HG03097 (cell line): ENCODE data around the gene ATOX1.

Source experiments
- ATAC-seq: cut with Tn5 transposase; IDR thresholded peaks from one replicate; pipeline ENCODE4 v1.9.1; 2021; ENCODE audit not compliant: unreplicated experiment, low FRiP score

Gene ATOX1

GRCh38 chr5:151770383-151771258 is 12.2 kb upstream of the ATOX1 start:
- peak; percentile 26 for ATAC-seq

- ATAC-seq, result no peak
Observed at GRCh38 chr5:151766975-151767374, 8.5 kb upstream of the ATOX1 start.

- no peak for ATAC-seq
Observed at GRCh38 chr5:151764801-151765200, 6.4 kb upstream of the ATOX1 start.

GRCh38 chr5:151758141-151758429 is 346 bp downstream of the ATOX1 start:
- ATAC-seq, result peak; percentile 0

- no peak for ATAC-seq
Observed at GRCh38 chr5:151757233-151758140, 944 bp downstream of the ATOX1 start.

- ATAC-seq, result no peak
Observed at GRCh38 chr5:151755383-151755782, 3.0 kb downstream of the ATOX1 start.

- no peak for ATAC-seq
Observed at GRCh38 chr5:151751593-151751992, 6.8 kb downstream of the ATOX1 start.

GRCh38 chr5:151751091-151751490 is 7.3 kb downstream of the ATOX1 start:
- no peak for ATAC-seq

GRCh38 chr5:151750121-151750520 is 8.3 kb downstream of the ATOX1 start:
- no peak for ATAC-seq

GRCh38 chr5:151745071-151745705 is 13.2 kb downstream of the ATOX1 start:
- peak; percentile 45 for ATAC-seq

GRCh38 chr5:151743530-151743929 is 14.9 kb downstream of the ATOX1 start:
- ATAC-seq, result no peak

- no peak for ATAC-seq
Observed at GRCh38 chr5:151742870-151743294, 15.5 kb downstream of the ATOX1 start.

- ATAC-seq, result no peak
Observed at GRCh38 chr5:151741678-151742423, 16.6 kb downstream of the ATOX1 start.

- no peak for ATAC-seq
Observed at GRCh38 chr5:151740958-151741373, 17.5 kb downstream of the ATOX1 start.

GRCh38 chr5:151740336-151740942 is 18.0 kb downstream of the ATOX1 start:
- ATAC-seq, result peak; percentile 41

- ATAC-seq, result no peak
Observed at GRCh38 chr5:151739939-151740335, 18.5 kb downstream of the ATOX1 start.

- ATAC-seq, result no peak
Observed at GRCh38 chr5:151739395-151739794, 19.0 kb downstream of the ATOX1 start.

- ATAC-seq, result no peak
Observed at GRCh38 chr5:151738125-151738848, 20.1 kb downstream of the ATOX1 start.

GRCh38 chr5:151737431-151737830 is 21.0 kb downstream of the ATOX1 start:
- ATAC-seq, result no peak
